Suprapubic skin (tissue), 3 donors: ENCODE results near the gene AUTS2.

Experiments
- POLR2AphosphoS5 ChIP-seq, 3 donors: sonication (generic); formaldehyde crosslinking; IDR thresholded peaks; one replicate each; pipeline ENCODE4 v1.6.1; 2017; ENCODE audit warnings: antibody characterized with exemption in 3 of 3
- TF ChIP-seq, protein P1 (sequence below), 2 donors: fragments of 200-600 bp in 1 of 2; fragments of 450-650 bp in 1 of 2; sonication (generic) in 1 of 2; IDR thresholded peaks; one replicate each; pipeline ENCODE4 v1.5.1; 2016 to 2019; ENCODE audit warnings: antibody characterized with exemption in 2 of 2, mild to moderate bottlenecking in 1 of 2, moderate library complexity in 1 of 2

GRCh38 chr7:69879989-69880388, 281.7 kb downstream of the AUTS2 start:
- TF ChIP-seq, protein P1, sequence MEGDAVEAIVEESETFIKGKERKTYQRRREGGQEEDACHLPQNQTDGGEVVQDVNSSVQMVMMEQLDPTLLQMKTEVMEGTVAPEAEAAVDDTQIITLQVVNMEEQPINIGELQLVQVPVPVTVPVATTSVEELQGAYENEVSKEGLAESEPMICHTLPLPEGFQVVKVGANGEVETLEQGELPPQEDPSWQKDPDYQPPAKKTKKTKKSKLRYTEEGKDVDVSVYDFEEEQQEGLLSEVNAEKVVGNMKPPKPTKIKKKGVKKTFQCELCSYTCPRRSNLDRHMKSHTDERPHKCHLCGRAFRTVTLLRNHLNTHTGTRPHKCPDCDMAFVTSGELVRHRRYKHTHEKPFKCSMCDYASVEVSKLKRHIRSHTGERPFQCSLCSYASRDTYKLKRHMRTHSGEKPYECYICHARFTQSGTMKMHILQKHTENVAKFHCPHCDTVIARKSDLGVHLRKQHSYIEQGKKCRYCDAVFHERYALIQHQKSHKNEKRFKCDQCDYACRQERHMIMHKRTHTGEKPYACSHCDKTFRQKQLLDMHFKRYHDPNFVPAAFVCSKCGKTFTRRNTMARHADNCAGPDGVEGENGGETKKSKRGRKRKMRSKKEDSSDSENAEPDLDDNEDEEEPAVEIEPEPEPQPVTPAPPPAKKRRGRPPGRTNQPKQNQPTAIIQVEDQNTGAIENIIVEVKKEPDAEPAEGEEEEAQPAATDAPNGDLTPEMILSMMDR (IDR thresholded peaks at IDR 0.05), result no peak
- TF ChIP-seq POLR2AphosphoS5 (IDR thresholded peaks at IDR 0.05), result no peak
